HCT116 (cell line): ENCODE data around the gene WDR38. TPM values are rescaled to one million over a fixed set of nuclear protein-coding genes. Genes with fewer than 3 reads are reported as not detected.
"Not testable (repeated sequence)": the region's sequence is repeated elsewhere in the genome, so short reads cannot be mapped to it uniquely, and the experiment has no call there.

Experiments
- ATAC-seq: fragments of 200-7000 bp; cut with Tn5 transposase; 2 replicates; pipeline ENCODE4 v1.9.1; 2020; ENCODE audit warnings: mild to moderate bottlenecking, moderate library complexity
- BruUV-seq: library from RNA; stranded (reverse); fragments of 400-500 nt; replicated peaks from 2 replicates; lab custom pipeline; 2021; lab: Mats Ljungman, UMichigan
- CTCF ChIA-PET: fragments of 300-600 bp; sonication (Branson Sonifier 250); formaldehyde crosslinking; loops from one replicate; lab custom pipeline; 2021; ENCODE audit warnings: antibody characterized with exemption; lab: Charles Lee
- POLR2A ChIA-PET: fragments of 300-600, 350-600 bp; sonication (Branson Sonifier 250); formaldehyde crosslinking; loops from one replicate; lab custom pipeline; 2021; ENCODE audit warnings: antibody characterized with exemption; lab: Charles Lee
- RAD21 ChIA-PET, 2 experiments: fragments of 300-600 bp; sonication (Branson Sonifier 250); formaldehyde crosslinking; loops; one replicate each; lab custom pipeline; 2023; ENCODE audit warnings: low total read pairs in 2 of 2; ENCODE audit not compliant: uncharacterized antibody in 2 of 2, unreplicated experiment in 2 of 2, low non-redundant PET in 1 of 2; lab: Charles Lee
- DNase-seq: peaks from one replicate; pipeline ENCODE4 v3.0.0-alpha.2; 2010; ENCODE audit warnings: low read depth, low spot score
- H2AFZ ChIP-seq: fragments of 200-600 bp; shearing (Covaris generic), sonication (generic); 2 replicates; pipeline ENCODE4 v1.6.1; 2017; ENCODE audit warnings: low read depth, mixed run types, mixed read lengths, antibody characterized with exemption, low read length; ENCODE audit not compliant: poor library complexity, severe bottlenecking
- H3K27ac ChIP-seq: 2 replicates; pipeline ENCODE4 v1.5.1; 2012; ENCODE audit warnings: low read depth, low read length
- H3K27me3 ChIP-seq: fragments of 200-600 bp; sonication (generic); 2 replicates; pipeline ENCODE4 v1.6.1; 2016; ENCODE audit warnings: mixed run types, low read length, mixed read lengths; ENCODE audit not compliant: insufficient read depth
- H3K36me3 ChIP-seq, 2 experiments: fragments of 200-500 bp in 1 of 2; fragments of 200-600 bp in 1 of 2; sonication (Bioruptor generic) in 1 of 2; sonication (generic) in 1 of 2; 2 replicates each; pipeline versions ENCODE4 v1.5.1 to v1.6.1; 2014 to 2016; ENCODE audit warnings: low read length in 2 of 2, inconsistent platforms in 1 of 2, mixed read lengths in 1 of 2, mixed run types in 1 of 2; ENCODE audit not compliant: insufficient read depth in 2 of 2, control insufficient read depth in 1 of 2
- H3K4me1 ChIP-seq, 2 experiments: fragments of 200-600 bp in 1 of 2; sonication (generic) in 1 of 2; 2 replicates each; pipeline versions ENCODE4 v1.5.1 to v1.6.1; 2012 to 2017; ENCODE audit warnings: low read length in 2 of 2, inconsistent platforms in 1 of 2, mild to moderate bottlenecking in 1 of 2, mixed read lengths in 1 of 2, mixed run types in 1 of 2, moderate library complexity in 1 of 2; ENCODE audit not compliant: insufficient read depth in 2 of 2, control insufficient read depth in 1 of 2
- H3K4me2 ChIP-seq: fragments of 200-600 bp; sonication (generic); 2 replicates; pipeline ENCODE4 v1.6.1; 2017; ENCODE audit warnings: mixed run types, low read length, mixed read lengths
- H3K4me3 ChIP-seq, 2 experiments: fragments of 200-600 bp in 1 of 2; sonication (generic) in 1 of 2; replicated peaks in 1 of 2; 2 replicates each; pipeline ENCODE4 v1.5.1; 2011 to 2016; ENCODE audit warnings: low read length in 2 of 2, control low read depth in 1 of 2, low read depth in 1 of 2, mild to moderate bottlenecking in 1 of 2, mixed read lengths in 1 of 2, mixed run types in 1 of 2
- H3K79me2 ChIP-seq: fragments of 200-600 bp; sonication (generic); 2 replicates; pipeline ENCODE4 v1.6.1; 2017; ENCODE audit warnings: mild to moderate bottlenecking, mixed run types, low read length, moderate library complexity, mixed read lengths; ENCODE audit not compliant: insufficient read depth
- H3K9ac ChIP-seq: fragments of 200-600 bp; sonication (generic); 2 replicates; pipeline ENCODE4 v1.6.1; 2016; ENCODE audit warnings: low read length, mixed read lengths
- H3K9me2 ChIP-seq: fragments of 200-600 bp; sonication (generic), shearing (Covaris generic); 2 replicates; pipeline ENCODE4 v1.6.1; 2017; ENCODE audit warnings: mixed run types, mild to moderate bottlenecking, moderate library complexity; ENCODE audit not compliant: insufficient read depth
- H3K9me3 ChIP-seq, 2 experiments: fragments of 200-500 bp in 1 of 2; fragments of 200-600 bp in 1 of 2; sonication (Bioruptor generic) in 1 of 2; sonication (generic) in 1 of 2; 2 replicates each; pipeline ENCODE4 v1.6.1; 2014 to 2017; ENCODE audit warnings: low read length in 2 of 2, mixed read lengths in 2 of 2, inconsistent platforms in 1 of 2, low read depth in 1 of 2, mild to moderate bottlenecking in 1 of 2, mixed run types in 1 of 2, moderate library complexity in 1 of 2; ENCODE audit not compliant: control insufficient read depth in 1 of 2, insufficient read depth in 1 of 2
- H4K20me1 ChIP-seq: fragments of 200-600 bp; sonication (generic), shearing (Covaris generic); 2 replicates; pipeline ENCODE4 v1.6.1; 2017; ENCODE audit warnings: mixed run types, mild to moderate bottlenecking, moderate library complexity; ENCODE audit not compliant: insufficient read depth
- CEBPB ChIP-seq: IDR thresholded peaks from 2 replicates; pipeline ENCODE4 v1.6.1; 2012; ENCODE audit warnings: low read depth
- EGR1 ChIP-seq: IDR thresholded peaks from 2 replicates; pipeline ENCODE4 v1.6.1; 2012; ENCODE audit warnings: low read depth
- EZH2phosphoT487 ChIP-seq: fragments of 200-600 bp; IDR thresholded peaks from 2 replicates; pipeline ENCODE4 v1.6.1; 2018; ENCODE audit warnings: antibody characterized with exemption, borderline replicate concordance
- POLR2A ChIP-seq: IDR thresholded peaks from 2 replicates; pipeline ENCODE4 v1.7.0; 2011; ENCODE audit warnings: borderline replicate concordance; ENCODE audit not compliant: insufficient read depth, insufficient read length; ENCODE audit errors: extremely low read depth
- POLR2AphosphoS5 ChIP-seq: IDR thresholded peaks from 2 replicates; pipeline ENCODE4 v1.6.1; 2011; ENCODE audit warnings: mild to moderate bottlenecking, low read depth, low read length, moderate library complexity
- SIN3A ChIP-seq: IDR thresholded peaks from 2 replicates; pipeline ENCODE4 v1.6.1; 2012; ENCODE audit warnings: low read depth
- SP1 ChIP-seq: IDR thresholded peaks from 2 replicates; pipeline ENCODE4 v1.6.1; 2012; ENCODE audit warnings: low read depth
- YY1 ChIP-seq: IDR thresholded peaks from 2 replicates; pipeline ENCODE4 v1.6.1; 2011; ENCODE audit warnings: low read length, low read depth, moderate library complexity, mild to moderate bottlenecking; ENCODE audit not compliant: insufficient replicate concordance; ENCODE audit errors: extremely low read depth
- ZFX ChIP-seq: fragments of 450-650 bp; IDR thresholded peaks from 2 replicates; pipeline ENCODE4 v1.6.1; 2017
- intact Hi-C: fragments of 100-400 bp; cut with micrococcal nuclease; formaldehyde crosslinking; loops from 2 replicates; pipeline ENCODE4 v1.10.0; 2022
- total RNA-seq: library from RNA; stranded (reverse); gene quantifications from one replicate; pipeline ENCODE4 v1.2.1, GENCODE V29; 2021; ENCODE audit not compliant: unreplicated experiment
- TF ChIP-seq, protein P1 (sequence below): IDR thresholded peaks from 2 replicates; pipeline ENCODE4 v1.6.1; 2012

Gene WDR38
- total RNA-seq, 1 experiment from 2014 or later, result not detected

DNA sequence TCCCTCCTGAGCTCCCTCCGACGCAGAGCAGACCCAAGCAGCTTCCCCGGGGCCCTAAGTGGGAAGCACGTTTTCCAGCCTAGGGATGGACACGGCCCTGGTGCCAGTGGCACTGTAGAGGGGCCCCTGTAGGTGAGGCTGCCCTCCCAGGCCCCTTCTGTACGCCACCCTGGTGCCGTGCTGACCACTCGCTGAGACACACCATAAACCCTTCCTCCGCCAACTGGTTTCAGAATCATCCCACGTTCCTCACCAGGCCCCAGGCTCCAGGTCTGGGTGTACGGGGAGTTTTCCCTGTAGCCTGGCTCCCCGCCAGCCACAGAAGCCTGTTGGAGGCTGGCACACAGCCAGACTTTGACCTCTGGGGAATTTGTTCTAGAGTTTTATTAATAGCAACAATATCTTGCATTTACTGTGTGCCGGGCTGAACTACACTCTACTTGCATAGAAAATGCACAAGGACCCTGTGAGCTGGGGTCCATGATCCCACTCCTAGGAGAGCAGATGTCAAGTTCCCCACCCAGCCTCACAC, 18.2 kb upstream of the WDR38 start:
- POLR2A ChIA-PET, result interaction anchor here (0.7 to 2.3 kb wide), 4 partner anchors 16 to 407 kb away, joined by 4 to 8 read pairs (median 6); partner anchors contain the start of genes ARPC5L and HSPA5

DNA sequence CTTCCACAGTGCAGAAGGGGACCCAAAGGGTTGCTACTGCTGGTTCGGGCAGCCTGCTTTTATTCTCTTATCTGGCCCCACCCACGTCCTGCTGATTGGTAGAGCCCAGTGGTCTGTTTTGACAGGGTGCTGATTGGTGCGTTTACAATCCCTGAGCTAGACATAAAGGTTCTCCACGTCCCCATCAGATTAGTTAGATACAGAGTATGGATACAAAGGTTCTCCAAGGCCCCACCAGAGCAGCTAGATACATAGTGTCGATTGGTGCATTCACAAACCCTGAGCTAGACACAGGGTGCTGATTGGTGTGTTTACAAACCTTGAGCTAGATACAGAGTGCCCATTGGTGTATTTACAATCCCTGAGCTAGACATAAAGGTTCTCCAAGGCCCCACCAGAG, 15.1 kb upstream of the WDR38 start:
- H3K9me3 ChIP-seq, H3K27me3 ChIP-seq, DNase-seq, H3K79me2 ChIP-seq, H3K9me2 ChIP-seq, H3K4me2 ChIP-seq, H3K9ac ChIP-seq, BruUV-seq, H2AFZ ChIP-seq, H3K4me3 ChIP-seq, intact Hi-C loops, H3K36me3 ChIP-seq, H4K20me1 ChIP-seq, ATAC-seq, H3K27ac ChIP-seq, RAD21 ChIA-PET: not testable (repeated sequence)
- H3K4me1 ChIP-seq, result peaks cover 43 to 61% of the 10 kb centered on the region in 2 experiments
- CTCF ChIA-PET, result interaction anchor here (1.6 to 2.4 kb wide), 2 partner anchors 10 to 15 kb away, joined by 3 to 8 read pairs; partner anchors contain the start of gene WDR38
- POLR2A ChIA-PET, result interaction anchor here (1.0 to 1.5 kb wide), 2 partner anchors 14 to 18 kb away, joined by 3 to 5 read pairs; no protein-coding TSS in a partner anchor

More for the DNA sequence above, 18.2 kb upstream of the WDR38 start:
- RAD21 ChIA-PET, result no interaction called here
- no TSS peak for BruUV-seq
- peaks cover 39 to 52% of the 10 kb centered on the region in 2 experiments for H3K4me1 ChIP-seq
- ATAC-seq (peak; percentile 62), DNase-seq (no peak)
- H3K4me2 ChIP-seq, result peak overlapping the region; percentile 88
- no peaks in the 10 kb centered on the region for H3K36me3 ChIP-seq
- CTCF ChIA-PET, result interaction anchor here (0.7 to 2.3 kb wide), 6 partner anchors 18 to 63 kb away, joined by 3 to 12 read pairs (median 4); partner anchors contain the start of gene WDR38
- peak overlapping the region; percentile 59 for H3K9ac ChIP-seq
- H3K9me2 ChIP-seq, result no peaks in the 10 kb centered on the region
- no peaks in the 10 kb centered on the region for H3K79me2 ChIP-seq
- peak overlapping the region; percentile 68 for H3K27ac ChIP-seq
- no peaks in the 10 kb centered on the region for H4K20me1 ChIP-seq
- TF ChIP-seq CEBPB (no peak), YY1 (no peak), POLR2AphosphoS5 (peak; percentile 13), SIN3A (no peak), ZFX (peak; percentile 51), SP1 (no peak), EZH2phosphoT487 (no peak), EGR1 (no peak), POLR2A (no peak)
- TF ChIP-seq, protein P1, sequence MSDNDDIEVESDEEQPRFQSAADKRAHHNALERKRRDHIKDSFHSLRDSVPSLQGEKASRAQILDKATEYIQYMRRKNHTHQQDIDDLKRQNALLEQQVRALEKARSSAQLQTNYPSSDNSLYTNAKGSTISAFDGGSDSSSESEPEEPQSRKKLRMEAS, result no peak
- no peaks in the 10 kb centered on the region for H3K9me3 ChIP-seq
- H3K4me3 ChIP-seq, result peak overlapping the region; percentile 21 to 51
- H2AFZ ChIP-seq, result peak overlapping the region; percentile 81
- no peaks in the 10 kb centered on the region for H3K27me3 ChIP-seq
- intact Hi-C loops, result no loop called here

DNA sequence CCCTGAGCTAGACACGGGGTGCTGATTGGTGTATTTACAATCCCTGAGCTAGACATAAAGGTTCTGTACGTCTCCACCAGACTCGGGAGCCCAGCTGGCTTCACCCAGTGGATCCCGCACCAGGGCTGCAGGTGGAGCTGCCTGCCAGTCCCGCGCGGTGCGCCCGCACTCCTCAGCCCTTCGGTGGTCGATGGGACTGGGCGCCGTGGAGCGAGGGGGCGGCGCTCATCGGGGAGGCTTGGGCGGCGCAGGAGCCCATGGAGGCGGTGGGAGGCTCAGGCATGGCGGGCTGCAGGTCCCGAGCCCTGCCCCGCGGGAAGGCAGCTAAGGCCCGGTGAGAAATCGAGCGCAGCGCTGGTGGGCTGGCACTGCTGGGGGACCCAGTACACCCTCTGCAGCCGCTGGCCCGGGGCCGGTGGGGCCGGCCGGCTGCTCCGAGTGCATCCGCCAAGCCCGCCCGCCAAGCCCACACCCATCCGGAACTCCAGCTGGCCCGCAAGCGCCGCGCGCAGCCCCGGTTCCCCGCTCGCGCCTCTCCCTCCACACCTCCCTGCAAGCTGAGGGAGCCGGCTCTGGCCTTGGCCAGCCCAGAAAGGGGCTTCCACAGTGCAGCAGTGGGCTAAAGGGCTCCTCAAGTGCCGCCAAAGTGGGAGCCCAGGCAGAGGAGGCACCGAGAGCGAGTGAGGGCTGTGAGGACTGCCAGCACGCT, 14.5 kb upstream of the WDR38 start:
- H3K4me2 ChIP-seq, BruUV-seq, H3K9me3 ChIP-seq, H2AFZ ChIP-seq, H3K27ac ChIP-seq, H3K9ac ChIP-seq, RAD21 ChIA-PET, H3K79me2 ChIP-seq, intact Hi-C loops, H3K36me3 ChIP-seq, H3K4me3 ChIP-seq, H3K9me2 ChIP-seq, ATAC-seq, H4K20me1 ChIP-seq, H3K27me3 ChIP-seq, DNase-seq: not testable (repeated sequence)
- POLR2A ChIA-PET, result interaction anchor here (1.0 to 1.5 kb wide), 2 partner anchors 14 to 17 kb away, joined by 3 to 5 read pairs; no protein-coding TSS in a partner anchor
- H3K4me1 ChIP-seq, result peaks cover 37 to 58% of the 10 kb centered on the region in 2 experiments
- CTCF ChIA-PET, result interaction anchor here (1.6 to 5.1 kb wide), 7 partner anchors 10 to 68 kb away, joined by 3 to 87 read pairs (median 8); partner anchors contain the start of genes NR6A1 and WDR38
